HFFc6 (cell line): ENCODE data around the gene GNAZ. TPM values are rescaled to one million over a fixed set of nuclear protein-coding genes. Genes with fewer than 3 reads are reported as not detected.
A peak's percentile ranks its signal among the peaks of the same experiment; 100 is the strongest.

ENCODE experiments used
- DNase-seq: peaks from one replicate; pipeline ENCODE4 v3.0.0-alpha.2; 2018
- H3K27ac Mint-ChIP-seq: 2 replicates; pipeline ENCODE4 v1.8.0; 2020; ENCODE audit warnings: mild to moderate bottlenecking, mixed read lengths
- H3K27me3 Mint-ChIP-seq: 2 replicates; pipeline ENCODE4 v1.8.0; 2021; ENCODE audit warnings: mild to moderate bottlenecking, moderate library complexity, mixed read lengths; ENCODE audit not compliant: insufficient read depth
- H3K36me3 Mint-ChIP-seq: 2 replicates; pipeline ENCODE4 v1.8.0; 2021; ENCODE audit warnings: low read depth, mixed read lengths
- H3K4me1 Mint-ChIP-seq: 2 replicates; pipeline ENCODE4 v1.8.0; 2020; ENCODE audit warnings: low read depth, mixed read lengths
- H3K4me3 Mint-ChIP-seq: 2 replicates; pipeline ENCODE4 v1.8.0; 2020; ENCODE audit warnings: mild to moderate bottlenecking, moderate library complexity, mixed read lengths
- H3K9me3 Mint-ChIP-seq: 2 replicates; pipeline ENCODE4 v1.8.0; 2020; ENCODE audit warnings: mild to moderate bottlenecking, mixed read lengths
- CTCF ChIP-seq: fragments of 200-600 bp; sonication (generic); IDR thresholded peaks from 2 replicates; pipeline ENCODE4 v1.5.0; 2021; ENCODE audit warnings: antibody characterized with exemption, mild to moderate bottlenecking
- total RNA-seq, 6 experiments: library from RNA; stranded (reverse); fragmentation: NEBNext Ultra II Directional; extraction: Animal tissue kit (Norgen Biotek cat#: 25700); gene quantifications; 2 replicates in 1 of 6; 3 replicates in 5 of 6; pipeline ENCODE4 v1.2.3, GENCODE V29; 2021

GNAZ gene
- total RNA-seq, 6 experiments from 2014 or later = 19.0 to 22.5 (median 20.1) TPM

GRCh38 chr22:23073526-23074229 lies 3.4 kb downstream of the GNAZ start:
- Mint-ChIP-seq H3K4me3 (no peak overlapping the region), H3K27me3 (peaks cover 2% of the 10 kb centered on the region), H3K27ac (peak overlapping the region; percentile 98), H3K9me3 (no peaks in the 10 kb centered on the region), H3K4me1 (peaks cover 46% of the 10 kb centered on the region), H3K36me3 (peaks cover 9% of the 10 kb centered on the region; the same call in 1 of the 2 replicates)
- no peak for TF ChIP-seq CTCF
- no peak for DNase-seq

GRCh38 chr22:23074451-23074850 lies 4.1 kb downstream of the GNAZ start:
- Mint-ChIP-seq H3K4me1 (peaks cover 44% of the 10 kb centered on the region), H3K36me3 (peaks cover 9% of the 10 kb centered on the region; the same call in 1 of the 2 replicates), H3K9me3 (no peaks in the 10 kb centered on the region), H3K27me3 (peaks cover 5% of the 10 kb centered on the region), H3K4me3 (no peak overlapping the region), H3K27ac (no peak overlapping the region)
- DNase-seq = no peak
- no peak for TF ChIP-seq CTCF

DNA sequence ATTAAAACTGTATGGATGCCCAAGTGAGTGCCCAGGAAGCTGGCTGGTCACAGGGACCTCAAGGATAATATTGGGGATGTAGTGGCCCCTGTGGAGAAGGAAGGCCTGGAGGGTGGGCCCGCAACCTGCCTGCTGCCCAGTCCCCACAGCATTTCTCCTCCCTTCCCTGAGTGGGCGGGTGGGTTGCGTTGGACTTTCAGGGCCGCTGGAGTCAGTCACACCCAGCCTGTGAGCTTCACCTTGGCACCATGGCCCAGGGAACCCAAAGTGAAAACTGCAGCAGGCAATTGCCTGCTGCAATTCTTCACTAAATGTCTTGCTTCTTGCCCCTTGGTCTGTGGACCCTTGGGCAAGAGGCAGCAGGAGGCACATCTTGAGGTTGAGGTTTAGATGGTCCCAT lies 4.7 kb downstream of the GNAZ start:
- Mint-ChIP-seq H3K4me1 (peaks cover 40% of the 10 kb centered on the region), H3K27ac (no peak overlapping the region), H3K4me3 (no peak overlapping the region), H3K9me3 (no peaks in the 10 kb centered on the region), H3K36me3 (peaks cover 9% of the 10 kb centered on the region; the same call in 1 of the 2 replicates), H3K27me3 (peaks cover 5% of the 10 kb centered on the region)
- DNase-seq = no peak
- TF ChIP-seq CTCF = no peak

DNA sequence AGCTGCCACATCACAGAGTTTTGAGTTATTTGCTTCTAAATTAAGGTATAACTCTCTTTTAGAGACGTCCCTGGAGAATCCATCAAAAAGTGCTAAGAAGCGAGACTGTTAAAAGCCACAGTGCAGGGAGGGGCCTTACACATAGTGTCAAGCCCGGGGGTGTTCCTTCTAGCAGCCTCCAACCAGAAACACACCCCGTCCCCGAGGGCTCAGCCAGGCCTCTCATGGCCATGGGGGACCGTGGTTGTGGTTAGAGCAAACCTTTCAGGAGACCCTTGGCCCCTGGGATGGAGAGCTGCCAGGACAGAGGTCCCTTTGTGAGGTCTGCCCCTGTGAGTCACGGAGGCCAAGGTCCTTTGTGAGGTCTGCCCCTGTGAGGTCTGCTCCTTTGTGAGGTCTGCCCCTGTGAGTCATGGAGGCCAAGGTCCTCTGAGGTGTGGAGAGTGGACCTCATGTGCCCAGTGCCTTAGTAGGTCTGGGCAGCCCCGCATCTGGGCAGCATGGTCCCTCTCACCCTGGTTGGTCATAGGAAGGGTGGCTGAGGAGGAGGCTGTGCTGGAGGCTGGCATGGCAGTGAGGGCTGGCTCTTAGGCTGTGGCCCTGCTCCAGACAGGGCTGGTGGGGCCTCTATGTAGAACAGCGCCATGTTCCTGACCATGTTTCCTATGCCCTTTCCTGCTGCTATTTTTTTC lies 5.4 kb downstream of the GNAZ start:
- H3K9me3 Mint-ChIP-seq = no peaks in the 10 kb centered on the region
- peaks cover 9% of the 10 kb centered on the region; the same call in 1 of the 2 replicates for H3K36me3 Mint-ChIP-seq
- H3K4me3 Mint-ChIP-seq = no peak overlapping the region
- H3K4me1 Mint-ChIP-seq = peaks cover 40% of the 10 kb centered on the region
- no peak for DNase-seq
- H3K27ac Mint-ChIP-seq = 0 out of 2 replicates have a peak overlapping the region, but pooled peaks have one; percentile 11
- peaks cover 5% of the 10 kb centered on the region for H3K27me3 Mint-ChIP-seq
- TF ChIP-seq CTCF = no peak

- peaks cover 5% of the 10 kb centered on the region for H3K27me3 Mint-ChIP-seq
Measured at GRCh38 chr22:23076896-23077572, 6.7 kb downstream of the GNAZ start.

More at GRCh38 chr22:23076896-23077572, 6.7 kb downstream of the GNAZ start:
- no peak for DNase-seq
- no peak for TF ChIP-seq CTCF
- Mint-ChIP-seq H3K9me3 (no peaks in the 10 kb centered on the region), H3K36me3 (peaks cover 9% of the 10 kb centered on the region; the same call in 1 of the 2 replicates), H3K27ac (no peak overlapping the region), H3K4me1 (peaks cover 28% of the 10 kb centered on the region), H3K4me3 (no peak overlapping the region)
